Measurements from ENCODE around the gene PPP4R3B.

DNA sequence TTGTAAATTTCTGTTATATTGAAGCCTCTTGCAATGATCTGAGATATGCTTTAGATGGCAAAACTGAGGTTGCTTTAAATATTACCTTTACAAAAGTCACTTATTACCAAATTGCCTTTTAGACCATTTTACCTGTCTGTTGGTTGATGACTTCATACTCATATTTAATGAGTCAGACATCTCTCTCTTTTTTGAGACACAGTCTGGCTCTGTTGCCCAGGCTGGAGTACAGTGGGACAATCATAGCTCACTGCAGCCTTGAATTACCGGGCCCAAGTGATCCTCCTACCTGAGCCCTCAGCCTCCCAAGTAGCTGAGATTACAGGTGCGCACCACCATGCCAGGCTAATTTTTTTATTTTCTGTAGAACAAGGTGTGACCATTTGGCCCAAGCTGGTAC lies 11.5 kb upstream of the PPP4R3B start:
- TF ChIP-seq ZFP3 (CRISPR knock-in tag; IDR thresholded peaks at IDR 0.05) (no peak), ZC3H10 (CRISPR knock-in tag; IDR thresholded peaks at IDR 0.05) (no peak), ARNTL (CRISPR knock-in tag; IDR thresholded peaks at IDR 0.05; ENCODE audit: borderline replicate concordance, low read depth) (no peak), RARB (CRISPR knock-in tag; IDR thresholded peaks at IDR 0.05) (no peak)

All from SK-N-SH treated with all-trans-retinoic acid at 6 μM for 48 hours (cell line).